ENCODE measurements around the gene SLC7A6OS. TPM values are rescaled to one million over a fixed set of nuclear protein-coding genes. Genes with fewer than 3 reads are reported as not detected.

Gene SLC7A6OS
- total RNA-seq, 2 donors from 2014 or later: 22.5 to 26.0 TPM

GRCh38 chr16:68274441-68274840 lies 36.3 kb downstream of the SLC7A6OS start:
- Histone ChIP-seq H3K9me3 (ENCODE audit: control insufficient read depth, low read length) (no peaks in the 10 kb centered on the region), H3K36me3 (ENCODE audit: control insufficient read depth, insufficient read depth, low read length) (peaks cover 52% of the 10 kb centered on the region), H3K27ac (ENCODE audit: low read depth, low read length) (no peak overlapping the region), H3K27me3 (ENCODE audit: control insufficient read depth, insufficient read depth, low read length, poor library complexity, severe bottlenecking) (no peaks in the 10 kb centered on the region), H3K4me1 (ENCODE audit: control insufficient read depth, insufficient read depth, low read length) (peaks cover 12% of the 10 kb centered on the region), H3K9ac (ENCODE audit: extremely low read depth, low read length, poor library complexity, severe bottlenecking) (no peak overlapping the region), H3K4me3 (ENCODE audit: low read length) (no peak overlapping the region)
- H3K27me3 Mint-ChIP-seq (ENCODE audit: insufficient read depth): no peaks in the 10 kb centered on the region
- TF ChIP-seq, protein P1, sequence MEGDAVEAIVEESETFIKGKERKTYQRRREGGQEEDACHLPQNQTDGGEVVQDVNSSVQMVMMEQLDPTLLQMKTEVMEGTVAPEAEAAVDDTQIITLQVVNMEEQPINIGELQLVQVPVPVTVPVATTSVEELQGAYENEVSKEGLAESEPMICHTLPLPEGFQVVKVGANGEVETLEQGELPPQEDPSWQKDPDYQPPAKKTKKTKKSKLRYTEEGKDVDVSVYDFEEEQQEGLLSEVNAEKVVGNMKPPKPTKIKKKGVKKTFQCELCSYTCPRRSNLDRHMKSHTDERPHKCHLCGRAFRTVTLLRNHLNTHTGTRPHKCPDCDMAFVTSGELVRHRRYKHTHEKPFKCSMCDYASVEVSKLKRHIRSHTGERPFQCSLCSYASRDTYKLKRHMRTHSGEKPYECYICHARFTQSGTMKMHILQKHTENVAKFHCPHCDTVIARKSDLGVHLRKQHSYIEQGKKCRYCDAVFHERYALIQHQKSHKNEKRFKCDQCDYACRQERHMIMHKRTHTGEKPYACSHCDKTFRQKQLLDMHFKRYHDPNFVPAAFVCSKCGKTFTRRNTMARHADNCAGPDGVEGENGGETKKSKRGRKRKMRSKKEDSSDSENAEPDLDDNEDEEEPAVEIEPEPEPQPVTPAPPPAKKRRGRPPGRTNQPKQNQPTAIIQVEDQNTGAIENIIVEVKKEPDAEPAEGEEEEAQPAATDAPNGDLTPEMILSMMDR (conservative IDR thresholded peaks at IDR 0.05): no peak
- H3K9me3 Mint-ChIP-seq: peaks cover 1% of the 10 kb centered on the region
- H3K27ac Mint-ChIP-seq: no peak overlapping the region
- no peak overlapping the region for H3K4me3 Mint-ChIP-seq
- 93 to 95% methylated on average over 3 to 4 of the region's 4 CpGs for WGBS, 2 experiments (ENCODE audit: insufficient coverage in 1 of 2, insufficient read length in 1 of 2)
- DNase-seq: no peak
- peaks cover 37% of the 10 kb centered on the region for H3K36me3 Mint-ChIP-seq (ENCODE audit: low read depth)
- H3K4me1 Mint-ChIP-seq: peaks cover 23% of the 10 kb centered on the region

DNA sequence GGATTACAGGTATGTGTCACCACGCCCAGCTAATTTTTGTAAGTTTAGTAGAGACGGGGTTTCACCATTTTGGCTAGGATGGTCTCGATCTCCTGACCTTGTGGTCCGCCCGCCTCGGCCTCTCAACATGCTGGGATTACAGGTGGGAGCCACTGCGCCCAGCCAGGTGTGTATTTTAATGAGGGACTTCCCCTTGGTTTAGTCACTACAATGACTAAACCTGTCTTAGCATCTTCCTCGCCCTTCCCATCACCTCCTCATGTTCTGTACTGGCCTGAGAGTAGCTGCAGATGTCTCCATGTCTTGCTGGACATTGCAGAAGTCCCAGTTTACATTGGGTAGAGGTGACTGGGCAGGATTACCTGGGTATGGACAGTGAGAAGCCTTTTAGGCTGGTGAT lies 36.9 kb downstream of the SLC7A6OS start:
- Mint-ChIP-seq H3K9me3 (peaks cover 1% of the 10 kb centered on the region), H3K27me3 (ENCODE audit: insufficient read depth) (no peaks in the 10 kb centered on the region), H3K4me1 (peaks cover 28% of the 10 kb centered on the region), H3K36me3 (ENCODE audit: low read depth) (peaks cover 37% of the 10 kb centered on the region), H3K27ac (no peak overlapping the region), H3K4me3 (no peak overlapping the region)
- no peak overlapping the region for H3K9ac ChIP-seq (ENCODE audit: extremely low read depth, low read length, poor library complexity, severe bottlenecking)
- no peak overlapping the region for H3K27ac ChIP-seq (ENCODE audit: low read depth, low read length)
- no peaks in the 10 kb centered on the region for H3K9me3 ChIP-seq (ENCODE audit: control insufficient read depth, low read length)
- H3K4me3 ChIP-seq (ENCODE audit: low read length): no peak overlapping the region
- no peaks in the 10 kb centered on the region for H3K27me3 ChIP-seq (ENCODE audit: control insufficient read depth, insufficient read depth, low read length, poor library complexity, severe bottlenecking)
- peaks cover 12% of the 10 kb centered on the region for H3K4me1 ChIP-seq (ENCODE audit: control insufficient read depth, insufficient read depth, low read length)
- TF ChIP-seq, protein P1 (conservative IDR thresholded peaks at IDR 0.05): no peak
- no peak for DNase-seq
- peaks cover 48% of the 10 kb centered on the region for H3K36me3 ChIP-seq (ENCODE audit: control insufficient read depth, insufficient read depth, low read length)
- 92% methylated on average over 4 to 8 of the region's 8 CpGs for WGBS, 2 experiments (ENCODE audit: insufficient coverage in 1 of 2, insufficient read length in 1 of 2)

DNA sequence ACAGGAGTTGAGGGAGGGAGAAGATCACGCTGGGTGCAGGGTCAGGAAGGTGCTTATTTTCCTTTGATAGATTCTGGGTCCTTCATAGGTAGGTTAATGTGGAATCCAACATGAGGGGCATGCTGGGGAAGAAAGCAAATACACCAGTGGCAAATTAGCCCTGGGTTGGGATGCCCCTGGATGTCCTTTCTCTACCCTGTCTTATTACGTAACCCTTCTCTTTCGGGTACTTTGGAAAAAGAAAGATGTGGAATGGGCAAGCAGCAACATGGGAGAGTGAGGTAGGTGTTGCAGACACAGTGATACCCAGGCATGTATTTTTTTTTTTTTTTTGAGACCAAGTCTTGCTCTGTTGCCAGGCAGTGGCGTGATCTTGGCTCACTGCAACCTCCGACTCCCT lies 37.3 kb downstream of the SLC7A6OS start:
- Histone ChIP-seq H3K9me3 (ENCODE audit: control insufficient read depth, low read length) (no peaks in the 10 kb centered on the region), H3K4me3 (ENCODE audit: low read length) (no peak overlapping the region), H3K4me1 (ENCODE audit: control insufficient read depth, insufficient read depth, low read length) (peaks cover 13% of the 10 kb centered on the region), H3K36me3 (ENCODE audit: control insufficient read depth, insufficient read depth, low read length) (peaks cover 48% of the 10 kb centered on the region), H3K9ac (ENCODE audit: extremely low read depth, low read length, poor library complexity, severe bottlenecking) (no peak overlapping the region), H3K27ac (ENCODE audit: low read depth, low read length) (no peak overlapping the region), H3K27me3 (ENCODE audit: control insufficient read depth, insufficient read depth, low read length, poor library complexity, severe bottlenecking) (no peaks in the 10 kb centered on the region)
- peak overlapping the region; percentile 63 for H3K27ac Mint-ChIP-seq
- peaks cover 30% of the 10 kb centered on the region for H3K4me1 Mint-ChIP-seq
- H3K27me3 Mint-ChIP-seq (ENCODE audit: insufficient read depth): no peaks in the 10 kb centered on the region
- WGBS, 2 experiments (ENCODE audit: insufficient coverage in 1 of 2, insufficient read length in 1 of 2): 93 to 100% methylated on average over 3 to 5 of the region's 5 CpGs
- DNase-seq: no peak
- H3K4me3 Mint-ChIP-seq: no peak overlapping the region
- H3K9me3 Mint-ChIP-seq: no peaks in the 10 kb centered on the region
- peaks cover 35% of the 10 kb centered on the region for H3K36me3 Mint-ChIP-seq (ENCODE audit: low read depth)
- TF ChIP-seq, protein P1 (conservative IDR thresholded peaks at IDR 0.05): no peak
